HepG2 (cell line): ENCODE data around the gene DLX5. TPM values are rescaled to one million over a fixed set of nuclear protein-coding genes. Genes with fewer than 3 reads are reported as not detected.

Experiments used
- ELF4 ChIP-seq: sonication (generic); formaldehyde crosslinking; IDR thresholded peaks from 2 replicates; pipeline ENCODE4 v1.5.0; 2020; ENCODE audit warnings: missing genetic modification reagents, mild to moderate bottlenecking, moderate library complexity, borderline replicate concordance
- HNF4A ChIP-seq: sonication (generic); formaldehyde crosslinking; IDR thresholded peaks from 2 replicates; pipeline ENCODE4 v1.4.0; 2020; ENCODE audit warnings: missing genetic modification reagents
- HOXA5 ChIP-seq: sonication (generic); formaldehyde crosslinking; IDR thresholded peaks from 2 replicates; pipeline ENCODE4 v1.4.0; 2020; ENCODE audit warnings: missing genetic modification reagents
- MAF1 ChIP-seq: sonication (generic); formaldehyde crosslinking; IDR thresholded peaks from 2 replicates; pipeline ENCODE4 v1.5.0; 2020; ENCODE audit warnings: missing genetic modification reagents, borderline replicate concordance
- MAFG ChIP-seq: sonication (generic); formaldehyde crosslinking; IDR thresholded peaks from 2 replicates; pipeline ENCODE4 v1.5.1; 2020; ENCODE audit warnings: mild to moderate bottlenecking, missing genetic modification reagents
- POGZ ChIP-seq: sonication (generic); formaldehyde crosslinking; IDR thresholded peaks from 2 replicates; pipeline ENCODE4 v1.4.0; 2020; ENCODE audit warnings: mild to moderate bottlenecking, missing genetic modification reagents
- POLR2G ChIP-seq: fragments of 200-400 bp; formaldehyde crosslinking; IDR thresholded peaks from 2 replicates; pipeline ENCODE4 v1.6.1; 2018; ENCODE audit warnings: mild to moderate bottlenecking, low read depth, low read length, moderate library complexity
- RXRA ChIP-seq: sonication (generic); formaldehyde crosslinking; IDR thresholded peaks from 2 replicates; pipeline ENCODE4 v1.5.1; 2020; ENCODE audit warnings: missing genetic modification reagents
- SP1 ChIP-seq, 2 experiments: fragments of 450-650 bp in 1 of 2; sonication (generic) in 1 of 2; formaldehyde crosslinking in 1 of 2; IDR thresholded peaks; 2 replicates each; pipeline versions ENCODE4 v1.4.0 to v1.6.1; 2016 to 2020; ENCODE audit warnings: missing genetic modification reagents in 1 of 2
- SRSF4 ChIP-seq: fragments of 200-400 bp; formaldehyde crosslinking; IDR thresholded peaks from one replicate; pipeline ENCODE4 v1.6.1; 2018; ENCODE audit warnings: mild to moderate bottlenecking, low read depth, low read length, moderate library complexity; ENCODE audit not compliant: poor library complexity, severe bottlenecking
- TCF12 ChIP-seq, 2 experiments: fragments of 450-650 bp in 1 of 2; sonication (generic) in 1 of 2; formaldehyde crosslinking in 1 of 2; IDR thresholded peaks; 2 replicates each; pipeline versions ENCODE4 v1.6.1 to v1.8.0; 2017 to 2022; ENCODE audit warnings: antibody characterized with exemption in 1 of 2, mild to moderate bottlenecking in 1 of 2, missing genetic modification reagents in 1 of 2, moderate library complexity in 1 of 2
- WIZ ChIP-seq: sonication (generic); formaldehyde crosslinking; IDR thresholded peaks from 2 replicates; pipeline ENCODE4 v1.5.1; 2020; ENCODE audit warnings: mild to moderate bottlenecking, missing genetic modification reagents
- ZFP36 ChIP-seq: fragments of 150-350 bp; IDR thresholded peaks from 2 replicates; pipeline ENCODE4 v1.6.1; 2018; ENCODE audit warnings: borderline replicate concordance, low read length, low read depth; ENCODE audit not compliant: partially characterized antibody
- ZIK1 ChIP-seq: sonication (generic); formaldehyde crosslinking; IDR thresholded peaks from 2 replicates; pipeline ENCODE4 v1.5.0; 2020; ENCODE audit warnings: mild to moderate bottlenecking, low read depth, missing genetic modification reagents, borderline replicate concordance
- ZNF101 ChIP-seq: sonication (generic); formaldehyde crosslinking; IDR thresholded peaks from 2 replicates; pipeline ENCODE4 v1.4.0; 2020; ENCODE audit warnings: mild to moderate bottlenecking, low read depth, missing genetic modification reagents, borderline replicate concordance
- ZNF709 ChIP-seq: sonication (generic); formaldehyde crosslinking; IDR thresholded peaks from 2 replicates; pipeline ENCODE4 v1.5.0; 2020; ENCODE audit warnings: mild to moderate bottlenecking, missing genetic modification reagents
- polyA plus RNA-seq, 8 experiments: library from polyadenylated mRNA; depleted of rRNA in 3 of 8; stranded (reverse) in 7 of 8; unstranded in 1 of 8; fragments of >200 nt; fragmentation: Illumina TruSeq in 4 of 8; extraction: Trizol in 4 of 8; gene quantifications; 2 replicates each; pipeline versions ENCODE4 v1.2.1 to v1.2.3, GENCODE V29; 2011 to 2016; ENCODE audit warnings: low read depth in 4 of 8, missing spikeins in 1 of 8, mixed read lengths in 1 of 8; ENCODE audit not compliant: insufficient read depth in 1 of 8
- total RNA-seq, 5 experiments: library from RNA; depleted of rRNA; stranded (reverse); fragments of >200 nt; fragmentation: Illumina TruSeq; extraction: Trizol; gene quantifications; 2 replicates each; pipeline ENCODE4 v1.2.3, GENCODE V29; 2016; ENCODE audit warnings: low read depth in 1 of 5
- TF ChIP-seq, protein P1 (sequence below): sonication (generic); formaldehyde crosslinking; IDR thresholded peaks from 2 replicates; pipeline ENCODE4 v1.4.0; 2020; ENCODE audit warnings: missing genetic modification reagents, borderline replicate concordance
- TF ChIP-seq, protein P2 (sequence below): IDR thresholded peaks from 2 replicates; pipeline ENCODE4 v1.6.1; 2018; ENCODE audit warnings: missing genetic modification reagents, mild to moderate bottlenecking, missing compliant biosample characterization

The DLX5 gene
- total and polyA plus RNA-seq, 2 of the 13 experiments (the other 11 are each of a cell fraction or from before 2014, with no cell fraction given): not detected

GRCh38 chr7:97016381-97017191 lies 8.0 kb downstream of the DLX5 start (continued):
- TF ChIP-seq ZFP36 (no peak), TCF12 (IDR thresholded peaks at IDR 0.05) (no peak), TCF12 (CRISPR knock-in tag; IDR thresholded peaks at IDR 0.05) (peak; percentile 35; the same call in 1 of the 2 replicates), ELF4 (CRISPR knock-in tag) (0 out of 2 replicates have a peak, but pooled peaks have one; percentile 23), WIZ (CRISPR knock-in tag) (no peak), POLR2G (peak; percentile 78), HNF4A (CRISPR knock-in tag) (peak; percentile 23), SRSF4 (no peak), MAFG (CRISPR knock-in tag) (no peak), SP1 (IDR thresholded peaks at IDR 0.05) (no peak), SP1 (CRISPR knock-in tag; IDR thresholded peaks at IDR 0.05) (peak; percentile 26; the same call in 1 of the 2 replicates), ZIK1 (no peak), ZNF101 (CRISPR knock-in tag) (no peak), ZNF709 (CRISPR knock-in tag) (peak; percentile 28; the same call in 1 of the 2 replicates), MAF1 (CRISPR knock-in tag) (peak; percentile 56; the same call in 1 of the 2 replicates), POGZ (peak; percentile 47; the same call in 1 of the 2 replicates), HOXA5 (CRISPR knock-in tag) (peak; percentile 83; the same call in 1 of the 2 replicates), RXRA (CRISPR knock-in tag) (peak; percentile 47; the same call in 1 of the 2 replicates)
- TF ChIP-seq, protein P1, sequence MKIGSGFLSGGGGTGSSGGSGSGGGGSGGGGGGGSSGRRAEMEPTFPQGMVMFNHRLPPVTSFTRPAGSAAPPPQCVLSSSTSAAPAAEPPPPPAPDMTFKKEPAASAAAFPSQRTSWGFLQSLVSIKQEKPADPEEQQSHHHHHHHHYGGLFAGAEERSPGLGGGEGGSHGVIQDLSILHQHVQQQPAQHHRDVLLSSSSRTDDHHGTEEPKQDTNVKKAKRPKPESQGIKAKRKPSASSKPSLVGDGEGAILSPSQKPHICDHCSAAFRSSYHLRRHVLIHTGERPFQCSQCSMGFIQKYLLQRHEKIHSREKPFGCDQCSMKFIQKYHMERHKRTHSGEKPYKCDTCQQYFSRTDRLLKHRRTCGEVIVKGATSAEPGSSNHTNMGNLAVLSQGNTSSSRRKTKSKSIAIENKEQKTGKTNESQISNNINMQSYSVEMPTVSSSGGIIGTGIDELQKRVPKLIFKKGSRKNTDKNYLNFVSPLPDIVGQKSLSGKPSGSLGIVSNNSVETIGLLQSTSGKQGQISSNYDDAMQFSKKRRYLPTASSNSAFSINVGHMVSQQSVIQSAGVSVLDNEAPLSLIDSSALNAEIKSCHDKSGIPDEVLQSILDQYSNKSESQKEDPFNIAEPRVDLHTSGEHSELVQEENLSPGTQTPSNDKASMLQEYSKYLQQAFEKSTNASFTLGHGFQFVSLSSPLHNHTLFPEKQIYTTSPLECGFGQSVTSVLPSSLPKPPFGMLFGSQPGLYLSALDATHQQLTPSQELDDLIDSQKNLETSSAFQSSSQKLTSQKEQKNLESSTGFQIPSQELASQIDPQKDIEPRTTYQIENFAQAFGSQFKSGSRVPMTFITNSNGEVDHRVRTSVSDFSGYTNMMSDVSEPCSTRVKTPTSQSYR (CRISPR knock-in tag): no peak
- TF ChIP-seq, protein P2, sequence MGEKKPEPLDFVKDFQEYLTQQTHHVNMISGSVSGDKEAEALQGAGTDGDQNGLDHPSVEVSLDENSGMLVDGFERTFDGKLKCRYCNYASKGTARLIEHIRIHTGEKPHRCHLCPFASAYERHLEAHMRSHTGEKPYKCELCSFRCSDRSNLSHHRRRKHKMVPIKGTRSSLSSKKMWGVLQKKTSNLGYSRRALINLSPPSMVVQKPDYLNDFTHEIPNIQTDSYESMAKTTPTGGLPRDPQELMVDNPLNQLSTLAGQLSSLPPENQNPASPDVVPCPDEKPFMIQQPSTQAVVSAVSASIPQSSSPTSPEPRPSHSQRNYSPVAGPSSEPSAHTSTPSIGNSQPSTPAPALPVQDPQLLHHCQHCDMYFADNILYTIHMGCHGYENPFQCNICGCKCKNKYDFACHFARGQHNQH (CRISPR knock-in tag): peak; percentile 38
